ENCODE results near the gene SNAI1.

The SNAI1 gene

DNA sequence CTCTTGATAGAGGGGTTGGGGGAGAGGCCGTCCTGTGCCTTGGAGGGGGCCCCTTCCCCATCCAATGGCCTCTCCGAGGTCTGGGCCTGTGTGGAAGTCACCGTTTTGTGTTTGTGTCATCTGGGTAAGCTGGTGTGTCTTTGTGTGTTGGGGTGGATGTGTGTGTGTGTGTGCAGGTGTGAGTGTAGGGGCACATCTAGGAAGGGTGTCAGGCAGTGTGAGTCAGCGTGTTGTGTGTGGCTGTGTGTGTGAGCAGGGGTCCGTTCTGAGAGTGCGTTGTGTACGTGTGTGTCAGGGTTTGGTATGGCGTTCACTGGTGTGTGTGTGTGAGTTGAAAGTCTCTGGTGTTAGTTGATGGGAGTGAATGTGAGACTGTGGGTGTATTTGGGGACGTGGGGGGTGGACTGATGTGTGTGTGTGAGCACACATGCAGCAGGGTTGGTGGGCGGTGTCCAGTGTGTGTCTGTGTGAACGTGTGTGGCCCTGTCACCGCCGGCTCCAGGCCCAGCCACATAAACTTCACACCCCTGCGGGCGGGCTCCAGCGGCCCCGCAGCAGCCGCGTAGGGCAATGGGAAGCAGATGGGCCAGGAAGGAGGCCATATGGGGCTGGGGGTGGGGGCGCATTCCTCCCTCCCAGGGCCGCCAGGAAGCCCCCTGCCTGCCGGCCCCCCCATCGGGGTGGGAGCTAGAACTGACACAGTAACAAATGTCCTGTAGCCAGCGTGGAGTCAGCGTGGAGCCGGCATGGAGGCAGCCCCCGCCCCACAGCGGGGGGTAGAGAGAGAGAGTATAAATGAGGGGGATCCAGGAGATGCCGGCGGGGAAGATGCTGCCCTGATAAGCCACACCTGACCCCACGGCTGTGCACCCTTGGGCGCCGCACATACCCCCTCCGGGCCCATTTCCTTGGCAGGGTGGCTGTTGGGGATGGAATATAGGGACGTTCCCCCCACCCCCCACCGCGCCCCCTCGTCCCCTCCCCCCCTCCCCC, 32.1 kb downstream of the SNAI1 start:
- DNase-seq: no peak

DNA sequence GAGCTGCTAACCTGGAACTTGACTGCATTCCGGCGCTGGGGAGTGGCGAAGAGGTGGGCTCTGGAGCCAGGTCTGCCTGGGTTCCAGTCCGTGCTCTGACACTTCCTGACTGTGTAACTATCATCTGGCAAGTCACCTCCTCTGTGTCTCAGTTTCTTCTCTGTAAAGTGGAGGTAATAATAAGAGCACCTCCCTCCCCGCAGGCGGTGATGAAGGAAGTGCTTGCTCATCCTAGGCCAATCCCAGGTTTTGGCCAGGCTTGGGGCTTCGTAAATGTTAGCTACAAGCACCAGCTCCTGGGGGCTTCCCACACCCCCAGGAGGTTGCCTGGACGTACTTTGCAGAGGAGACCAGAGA, 32.8 kb downstream of the SNAI1 start:
- no peak for DNase-seq

DNA sequence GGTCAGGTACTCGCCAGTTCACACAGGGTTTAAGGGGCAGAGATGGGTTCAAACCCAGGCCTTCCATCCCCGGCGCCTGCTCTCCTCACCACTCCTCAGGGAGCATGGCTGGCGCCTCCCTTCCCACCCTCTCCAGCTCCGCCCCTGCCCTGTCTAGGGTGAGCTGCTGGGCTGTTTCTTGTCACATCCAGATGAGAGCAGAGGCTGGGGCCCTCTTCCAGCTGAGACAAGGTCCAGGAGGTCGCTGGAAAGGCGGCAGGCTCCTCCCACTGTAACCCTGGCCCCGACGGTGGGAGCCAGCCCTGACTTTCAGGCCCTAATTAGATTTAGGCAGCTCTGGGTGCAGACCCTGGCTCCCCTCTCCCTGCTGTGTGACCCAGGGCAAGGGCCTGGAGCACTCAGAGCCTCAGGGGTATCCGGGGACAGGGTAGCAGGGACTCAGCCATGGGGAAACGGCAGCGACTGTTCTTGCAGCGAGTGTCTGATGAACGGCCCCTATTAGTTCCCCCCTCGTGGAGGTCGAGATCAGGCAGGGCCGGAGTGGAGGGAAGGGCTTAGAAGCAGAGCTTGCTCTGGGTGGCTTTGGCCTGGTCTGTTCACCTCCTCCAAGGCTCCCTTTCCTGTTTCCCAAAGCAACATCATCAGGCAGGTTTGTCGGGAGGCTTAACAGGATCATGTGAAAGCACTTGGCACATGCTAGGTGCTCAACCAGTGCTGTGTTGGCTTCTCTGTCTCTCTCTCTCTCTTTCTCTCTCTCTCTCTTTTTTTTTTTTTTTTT, 33.4 kb downstream of the SNAI1 start:
- no peak for DNase-seq

DNA sequence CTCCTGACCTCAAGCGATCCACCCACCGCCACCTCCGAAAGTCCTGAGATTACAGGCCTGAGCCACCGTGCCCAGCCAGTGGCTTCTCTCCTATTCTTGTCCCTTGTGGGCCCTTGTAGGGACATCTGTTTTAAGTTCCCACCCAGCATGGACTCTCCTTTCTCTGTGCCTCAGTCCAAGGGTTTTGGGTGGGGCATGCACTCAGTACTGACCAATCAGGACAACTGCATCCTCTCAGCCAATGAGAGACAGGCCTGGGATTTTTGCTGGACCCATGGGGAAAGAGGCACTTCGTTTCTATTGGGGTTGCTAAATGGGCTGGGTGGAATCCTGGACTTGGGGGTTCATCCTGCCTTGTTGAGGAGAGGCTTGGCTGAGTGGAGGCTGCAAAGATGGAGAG, 34.4 kb downstream of the SNAI1 start:
- no peak for DNase-seq

GRCh38 chr20:50017576-50018248, 34.9 kb downstream of the SNAI1 start:
- DNase-seq: no peak

DNA sequence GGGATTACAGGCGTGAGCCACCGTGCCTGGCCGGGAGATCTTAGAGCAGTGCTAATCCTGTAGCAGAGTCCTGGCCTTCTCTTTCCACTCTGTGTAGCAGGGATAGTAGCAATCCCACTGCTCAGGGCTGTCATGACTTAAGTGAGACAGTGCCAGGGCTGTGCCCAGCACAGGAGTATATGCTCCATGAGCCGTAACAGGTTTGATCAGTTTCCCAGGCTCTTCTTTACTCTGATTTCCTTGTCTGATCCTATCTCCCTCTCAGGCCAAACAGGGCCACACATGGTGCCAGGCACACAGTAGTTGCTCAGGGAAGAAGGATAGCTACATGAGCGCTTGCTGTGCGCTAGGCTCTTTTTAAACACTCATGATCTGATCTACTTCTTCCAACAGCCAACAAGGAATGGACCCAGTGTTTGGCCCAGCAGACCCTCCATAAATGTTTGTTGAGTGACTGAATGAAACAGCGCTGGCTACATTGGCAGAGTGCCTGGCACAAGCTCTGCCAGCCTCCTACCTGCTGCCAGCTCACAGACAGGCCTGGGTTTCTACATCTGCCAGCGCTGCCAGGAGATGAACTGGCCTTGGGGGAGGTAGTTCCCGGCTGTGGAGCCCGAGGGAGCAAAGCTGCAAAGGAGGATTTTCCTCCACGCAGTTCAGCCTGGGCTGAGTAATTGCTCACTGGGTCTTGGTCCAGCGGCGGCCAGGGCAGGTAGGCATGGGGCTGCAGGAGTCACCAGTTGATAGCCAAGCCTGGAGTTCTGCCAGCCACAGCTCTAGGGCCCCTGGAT, 36.9 kb downstream of the SNAI1 start:
- DNase-seq: no peak

DNA sequence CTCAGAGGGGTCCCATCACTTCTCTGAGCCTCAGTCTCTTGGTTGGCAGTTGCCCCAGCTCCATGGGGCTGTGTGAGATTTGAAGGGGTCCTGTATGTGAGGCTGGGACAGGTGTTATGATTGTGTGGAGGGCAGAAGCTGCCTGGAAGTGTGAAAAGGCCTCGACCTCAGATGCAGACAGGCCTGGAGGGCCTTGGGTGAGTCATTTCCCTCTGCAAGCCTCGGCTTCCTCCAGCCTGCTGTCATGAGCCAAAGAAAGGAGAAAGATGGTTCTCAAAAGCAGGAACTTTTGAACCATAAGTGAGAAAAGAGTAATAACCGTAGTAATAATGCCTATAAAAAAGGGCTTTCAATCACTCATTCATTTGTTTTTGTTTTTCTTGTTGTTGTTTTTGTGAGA, 37.5 kb downstream of the SNAI1 start:
- no peak for DNase-seq

GRCh38 chr20:50022676-50023075, 39.9 kb downstream of the SNAI1 start:
- no peak for DNase-seq

DNA sequence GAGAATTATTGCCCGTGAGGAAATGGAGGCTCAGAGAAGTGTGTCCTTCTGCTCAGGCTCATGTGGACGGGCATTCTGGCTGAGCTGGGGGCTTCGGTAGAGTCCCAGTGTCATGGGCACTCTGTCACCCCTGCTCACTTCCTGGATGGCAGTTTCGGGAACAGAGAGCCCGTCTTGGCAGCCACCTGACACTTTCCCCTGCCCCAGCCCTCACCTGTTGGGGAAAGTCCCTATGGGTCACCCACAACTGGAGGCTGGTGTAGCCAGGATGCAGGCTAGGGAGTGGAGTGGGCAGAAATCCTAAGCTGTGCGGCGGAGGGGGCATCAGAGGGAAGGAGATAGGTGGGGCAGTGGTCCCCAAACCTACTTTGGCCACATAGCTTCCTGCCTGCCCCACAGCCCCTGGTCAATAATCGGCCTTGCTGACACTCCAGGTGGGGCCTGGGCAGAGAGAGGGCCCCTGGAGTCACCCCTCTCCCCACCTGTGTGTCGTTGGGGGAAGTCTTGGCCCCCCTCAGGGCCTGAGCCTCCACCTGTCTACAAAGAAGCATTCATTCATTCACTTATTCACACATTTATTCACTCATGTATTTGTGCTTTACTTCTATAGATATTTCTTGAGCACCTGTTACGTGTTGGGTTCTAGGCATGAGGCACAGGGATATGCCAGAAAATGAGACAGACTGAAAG, 40.5 kb downstream of the SNAI1 start:
- DNase-seq: no peak

DNA sequence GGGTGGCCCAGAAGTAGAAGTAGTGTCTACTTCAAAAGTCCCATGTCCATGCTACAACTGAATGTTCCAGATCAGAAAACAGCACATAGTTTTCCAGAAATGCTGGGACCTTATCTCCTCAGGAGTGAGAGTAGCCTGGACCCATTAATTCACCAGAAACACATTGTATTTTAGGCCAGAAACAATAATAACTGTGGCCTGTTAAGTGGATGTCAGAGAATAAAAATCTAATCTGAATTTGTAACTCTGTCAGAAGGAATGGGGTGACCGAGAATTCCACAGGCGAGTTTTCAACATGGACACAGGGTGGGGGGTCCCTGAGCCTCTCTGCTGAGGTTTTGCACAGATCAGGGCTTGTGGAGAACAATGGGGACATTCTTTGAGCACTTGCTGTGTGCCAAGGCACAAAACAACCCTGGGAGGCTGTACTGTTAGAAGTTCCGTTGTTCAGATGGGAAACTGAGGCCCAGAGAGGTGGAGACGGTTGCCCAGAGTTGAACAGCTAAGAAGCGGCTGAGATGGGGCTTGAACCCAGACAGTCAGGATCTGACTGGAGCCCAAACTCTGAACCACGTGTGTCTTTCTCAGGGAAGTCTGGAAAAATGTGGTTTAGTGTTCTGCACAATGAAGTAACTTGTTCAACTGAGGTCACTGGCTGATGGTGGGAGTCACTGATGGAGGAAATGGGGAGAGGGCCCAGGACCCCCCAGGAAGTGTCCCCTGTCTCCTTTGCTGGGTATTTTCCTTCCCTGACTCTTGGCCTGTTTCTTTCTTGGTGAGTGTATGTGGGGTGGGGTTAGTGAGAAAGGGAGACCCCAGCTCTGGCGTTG, 44.2 kb downstream of the SNAI1 start:
- DNase-seq: no peak

GRCh38 chr20:50027611-50028105, 44.9 kb downstream of the SNAI1 start:
- no peak for DNase-seq

DNA sequence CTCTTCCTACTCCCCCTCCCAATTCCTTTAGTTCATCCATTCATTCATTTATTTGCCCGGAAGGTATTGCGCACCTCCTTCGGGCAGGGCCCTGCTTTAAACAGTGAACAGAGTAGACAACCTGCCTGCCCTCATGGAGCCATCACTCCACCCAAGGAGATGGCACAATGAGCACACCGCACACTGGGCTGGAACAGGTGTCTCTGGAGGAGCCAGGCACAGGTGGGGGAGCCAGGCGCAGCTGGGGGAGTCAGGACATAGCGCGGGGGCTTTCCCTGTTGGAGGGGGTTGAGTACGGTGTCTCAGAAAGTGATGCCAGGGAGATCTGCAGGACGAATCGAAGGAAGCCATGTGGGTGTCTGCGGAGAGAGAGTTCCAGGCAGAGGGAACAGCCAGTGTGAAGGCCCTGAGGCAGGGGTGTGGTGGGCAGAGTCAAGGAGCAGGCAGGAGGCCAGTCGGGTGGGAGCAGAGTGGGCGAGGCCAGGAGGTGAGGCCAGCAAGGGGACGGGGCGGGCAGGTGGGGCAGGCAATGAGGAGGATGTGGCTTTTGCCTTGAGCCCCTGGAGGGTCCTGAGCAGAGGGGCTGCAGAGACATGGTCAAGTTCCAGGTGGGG, 46.4 kb downstream of the SNAI1 start:
- no peak for DNase-seq

DNA sequence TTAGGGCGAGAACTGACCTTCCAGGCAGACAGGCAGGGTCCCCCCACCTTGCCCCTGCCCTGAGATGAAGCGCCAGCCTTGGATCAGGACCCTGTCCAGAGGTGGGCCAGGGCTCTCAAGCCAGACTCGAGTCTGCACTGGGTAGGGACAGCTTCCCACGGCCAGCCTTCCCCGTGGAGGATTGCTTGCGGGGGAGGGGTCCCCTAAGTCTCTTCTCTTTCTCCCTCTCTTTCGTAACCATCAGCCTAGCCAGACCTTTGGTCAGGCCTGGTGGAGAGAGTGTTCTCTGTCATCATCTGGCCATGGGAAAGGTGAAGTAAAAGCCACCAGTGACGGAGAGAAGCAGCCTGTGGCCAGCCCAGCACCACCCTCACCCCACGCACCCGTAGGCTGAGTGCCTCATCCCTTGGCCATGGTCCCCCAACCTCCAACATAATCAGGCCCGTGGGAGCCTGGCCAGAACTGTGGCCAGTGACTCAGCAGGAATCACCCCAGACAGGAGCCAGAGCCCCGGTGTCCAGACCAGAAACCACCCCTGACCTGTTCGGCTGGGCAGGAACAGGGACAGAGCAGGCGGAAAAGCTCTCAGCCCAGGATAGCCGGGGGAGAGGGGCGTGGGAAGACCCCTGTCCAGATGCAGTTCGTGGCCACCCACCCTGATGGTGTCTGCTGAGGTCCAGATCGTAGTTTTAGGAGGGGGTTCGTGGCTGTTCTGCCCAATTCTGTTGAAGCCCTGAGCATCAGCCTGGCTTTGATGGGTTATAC, 47.1 kb downstream of the SNAI1 start:
- no peak for DNase-seq

- no peak for DNase-seq
Measured at GRCh38 chr20:50032955-50033666, 50.3 kb downstream of the SNAI1 start.

DNA sequence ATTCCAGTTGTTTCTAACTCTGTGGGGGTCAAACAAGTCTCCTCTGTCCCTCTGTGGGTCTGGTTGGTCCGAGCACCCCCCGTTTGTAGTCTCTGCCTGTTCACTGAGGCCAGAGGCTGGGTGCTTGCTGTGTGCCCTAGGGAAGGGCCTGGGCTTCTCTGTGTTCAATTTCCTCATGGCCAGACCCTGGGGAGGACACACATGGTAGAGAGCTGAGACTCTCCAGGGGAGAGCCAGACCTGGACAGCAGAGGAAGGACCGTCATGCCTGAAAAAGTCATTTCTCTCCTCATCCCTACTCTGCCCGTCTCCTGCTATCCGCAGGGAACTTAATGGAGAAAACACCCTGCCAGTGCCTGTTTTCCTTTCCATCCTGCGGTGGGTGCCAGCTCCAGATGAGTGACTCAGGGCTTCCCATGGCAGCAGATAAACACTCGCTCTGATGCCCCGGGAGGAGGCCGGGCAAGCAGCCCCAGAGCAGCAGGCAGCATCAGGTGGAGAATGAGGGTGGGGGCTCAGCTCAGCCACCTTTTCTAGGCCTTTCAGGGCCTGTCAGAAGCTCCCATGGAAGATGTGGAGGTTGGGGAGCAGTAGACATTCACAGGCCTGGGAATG, 51.9 kb downstream of the SNAI1 start:
- DNase-seq: no peak

GRCh38 chr20:50036703-50037102, 53.9 kb downstream of the SNAI1 start:
- DNase-seq: no peak

GRCh38 chr20:50037123-50037522, 54.3 kb downstream of the SNAI1 start:
- no peak for DNase-seq

- no peak for DNase-seq
Measured at GRCh38 chr20:50037575-50037974, 54.8 kb downstream of the SNAI1 start.

GRCh38 chr20:50038169-50038568, 55.4 kb downstream of the SNAI1 start:
- DNase-seq: no peak
